Measurements from ENCODE around the gene FCHSD2.

Gene FCHSD2

DNA sequence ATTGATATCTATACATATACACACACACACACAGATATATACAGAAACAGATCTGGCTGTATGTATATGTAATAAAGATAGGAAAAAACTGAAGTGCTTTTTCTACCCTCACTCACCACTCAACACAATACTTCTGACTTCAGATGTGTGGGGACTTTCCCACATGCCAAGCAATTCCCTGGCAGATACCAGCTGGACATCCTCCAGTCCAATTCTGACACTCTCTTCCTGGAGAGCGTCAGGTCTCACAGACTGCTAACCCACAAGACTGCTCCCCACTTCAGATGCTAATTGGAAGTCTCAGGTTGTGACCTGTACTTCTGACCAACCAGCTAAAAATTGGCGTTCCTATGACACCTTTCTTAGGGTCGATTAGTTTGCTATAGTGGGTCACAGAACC lies 187.3 kb downstream of the FCHSD2 start:
- H3K23ac ChIP-seq (ENCODE audit: low read length) = no peak overlapping the region
- no peak for DNase-seq
- H3K4me3 ChIP-seq (ENCODE audit: low read length) = no peak overlapping the region
- no peak overlapping the region for H3K4ac ChIP-seq (ENCODE audit: low read depth, low read length)
- H3K18ac ChIP-seq (ENCODE audit: low read length) = no peak overlapping the region
- H3K27me3 ChIP-seq (ENCODE audit: insufficient read depth, low read length, poor library complexity) = no peaks in the 10 kb centered on the region
- no peak overlapping the region for H2BK15ac ChIP-seq (replicated peaks; ENCODE audit: low read depth)
- no peak overlapping the region for H2AK5ac ChIP-seq (ENCODE audit: low read length)
- no peaks in the 10 kb centered on the region for H3K79me2 ChIP-seq (ENCODE audit: control insufficient read depth, insufficient read depth, low read length)
- H3K4me2 ChIP-seq (ENCODE audit: low read length) = no peak overlapping the region
- H4K8ac ChIP-seq (ENCODE audit: low read depth, low read length) = no peak overlapping the region
- H3K79me1 ChIP-seq (ENCODE audit: low read length) = no peaks in the 10 kb centered on the region
- no peak overlapping the region for H4K5ac ChIP-seq (ENCODE audit: low read length)
- no peaks in the 10 kb centered on the region for H3K36me3 ChIP-seq (ENCODE audit: control insufficient read depth, insufficient read depth, low read length)
- peaks cover 3% of the 10 kb centered on the region for H3K4me1 ChIP-seq (ENCODE audit: control insufficient read depth, low read depth, low read length)
- H2BK120ac ChIP-seq (ENCODE audit: low read depth, low read length) = no peak overlapping the region
- no peak overlapping the region for H3K56ac ChIP-seq (ENCODE audit: low read length)
- no peak overlapping the region for H2BK5ac ChIP-seq (ENCODE audit: low read length)
- WGBS (ENCODE audit: extremely low coverage, insufficient coverage, low lambda C conversion rate) = no CpG with 5 or more reads among the region's 3 CpGs
- H3K9ac ChIP-seq (ENCODE audit: low read length) = no peak overlapping the region
- H3K27ac ChIP-seq (ENCODE audit: low read depth, low read length) = no peak overlapping the region

DNA sequence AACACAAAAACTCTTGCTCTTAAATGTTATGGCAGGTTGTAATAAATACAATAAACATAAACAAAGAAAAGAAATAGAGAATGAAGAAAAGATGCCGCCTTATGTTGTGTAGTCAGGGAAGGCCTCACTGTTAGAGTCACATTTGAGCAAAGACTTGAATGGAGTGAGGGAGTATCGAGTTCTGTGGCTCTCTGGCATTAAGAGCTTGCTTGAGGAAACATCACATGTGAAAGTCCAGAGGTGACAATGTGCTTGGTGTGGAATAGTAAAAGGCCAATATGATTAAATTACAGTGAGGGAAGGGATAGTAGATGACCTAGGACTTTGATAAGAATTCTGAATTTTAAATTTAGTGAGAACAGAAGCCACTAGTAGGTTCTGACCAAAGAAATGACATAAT lies 188.5 kb downstream of the FCHSD2 start:
- WGBS (ENCODE audit: extremely low coverage, insufficient coverage, low lambda C conversion rate) = no CpG with 5 or more reads among the region's 2 CpGs
- Histone ChIP-seq H4K5ac (ENCODE audit: low read length) (no peak overlapping the region), H3K4me3 (ENCODE audit: low read length) (no peak overlapping the region), H2AK5ac (ENCODE audit: low read length) (no peak overlapping the region), H2BK5ac (ENCODE audit: low read length) (no peak overlapping the region), H3K18ac (ENCODE audit: low read length) (no peak overlapping the region), H2BK15ac (replicated peaks; ENCODE audit: low read depth) (no peak overlapping the region), H3K79me2 (ENCODE audit: control insufficient read depth, insufficient read depth, low read length) (no peaks in the 10 kb centered on the region), H3K27ac (ENCODE audit: low read depth, low read length) (no peak overlapping the region), H3K79me1 (ENCODE audit: low read length) (no peaks in the 10 kb centered on the region), H3K4me1 (ENCODE audit: control insufficient read depth, low read depth, low read length) (peaks cover 3% of the 10 kb centered on the region), H3K4me2 (ENCODE audit: low read length) (no peak overlapping the region), H3K36me3 (ENCODE audit: control insufficient read depth, insufficient read depth, low read length) (no peaks in the 10 kb centered on the region), H3K4ac (ENCODE audit: low read depth, low read length) (no peak overlapping the region), H3K56ac (ENCODE audit: low read length) (no peak overlapping the region), H3K27me3 (ENCODE audit: insufficient read depth, low read length, poor library complexity) (no peaks in the 10 kb centered on the region), H2BK120ac (ENCODE audit: low read depth, low read length) (no peak overlapping the region), H4K8ac (ENCODE audit: low read depth, low read length) (no peak overlapping the region), H3K9ac (ENCODE audit: low read length) (no peak overlapping the region), H3K23ac (ENCODE audit: low read length) (no peak overlapping the region)
- DNase-seq = no peak

DNA sequence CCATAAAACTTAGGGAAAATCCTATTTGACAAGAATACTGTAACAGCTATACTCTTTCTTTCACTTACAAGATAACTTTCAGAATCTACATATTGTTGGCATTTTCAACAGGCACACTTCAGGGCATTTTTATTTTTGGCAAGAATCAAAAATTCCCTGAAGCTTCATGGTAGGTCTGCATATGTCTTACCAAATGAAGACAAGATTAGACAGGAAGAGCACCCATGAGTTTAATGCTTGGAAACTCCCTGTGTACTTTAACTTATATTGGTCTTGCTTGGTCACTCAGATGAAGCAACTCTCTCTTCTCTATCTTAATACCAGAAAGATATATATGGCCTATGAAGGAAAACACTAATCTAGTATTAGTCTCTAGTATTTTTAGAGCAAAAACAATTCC lies 190.2 kb downstream of the FCHSD2 start:
- no peak overlapping the region for H2BK15ac ChIP-seq (replicated peaks; ENCODE audit: low read depth)
- H3K18ac ChIP-seq (ENCODE audit: low read length) = no peak overlapping the region
- H2BK120ac ChIP-seq (ENCODE audit: low read depth, low read length) = no peak overlapping the region
- H3K4me2 ChIP-seq (ENCODE audit: low read length) = no peak overlapping the region
- no peaks in the 10 kb centered on the region for H3K36me3 ChIP-seq (ENCODE audit: control insufficient read depth, insufficient read depth, low read length)
- no peak for DNase-seq
- H3K27me3 ChIP-seq (ENCODE audit: insufficient read depth, low read length, poor library complexity) = no peaks in the 10 kb centered on the region
- H3K56ac ChIP-seq (ENCODE audit: low read length) = no peak overlapping the region
- H4K8ac ChIP-seq (ENCODE audit: low read depth, low read length) = no peak overlapping the region
- no peak overlapping the region for H4K5ac ChIP-seq (ENCODE audit: low read length)
- H3K4me3 ChIP-seq (ENCODE audit: low read length) = no peak overlapping the region
- H3K79me1 ChIP-seq (ENCODE audit: low read length) = no peaks in the 10 kb centered on the region
- H3K79me2 ChIP-seq (ENCODE audit: control insufficient read depth, insufficient read depth, low read length) = no peaks in the 10 kb centered on the region
- H3K23ac ChIP-seq (ENCODE audit: low read length) = no peak overlapping the region
- no peak overlapping the region for H2AK5ac ChIP-seq (ENCODE audit: low read length)
- H3K27ac ChIP-seq (ENCODE audit: low read depth, low read length) = no peak overlapping the region
- H3K4me1 ChIP-seq (ENCODE audit: control insufficient read depth, low read depth, low read length) = peaks cover 3% of the 10 kb centered on the region
- H2BK5ac ChIP-seq (ENCODE audit: low read length) = no peak overlapping the region
- no peak overlapping the region for H3K4ac ChIP-seq (ENCODE audit: low read depth, low read length)
- H3K9ac ChIP-seq (ENCODE audit: low read length) = no peak overlapping the region

DNA sequence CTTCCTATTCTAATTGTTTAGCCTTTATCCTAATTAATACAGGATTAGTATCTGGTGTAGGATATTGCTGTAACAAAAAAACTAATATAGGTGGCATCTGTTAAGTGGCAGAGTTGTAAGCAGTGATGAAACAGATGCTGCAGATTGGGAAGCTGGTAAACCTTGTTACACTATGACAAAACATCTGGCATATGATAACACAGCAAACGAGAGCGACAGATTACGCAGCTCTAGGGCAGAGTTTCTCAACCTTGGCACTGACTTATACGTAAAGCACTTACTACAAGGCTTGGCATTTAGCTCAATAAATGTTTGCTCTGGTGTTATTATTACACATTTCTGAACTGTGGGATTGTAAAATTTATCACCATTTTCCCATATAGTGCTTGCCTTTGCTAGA lies 190.9 kb downstream of the FCHSD2 start:
- Histone ChIP-seq H2BK15ac (replicated peaks; ENCODE audit: low read depth) (no peak overlapping the region), H3K27me3 (ENCODE audit: insufficient read depth, low read length, poor library complexity) (no peaks in the 10 kb centered on the region), H3K4me3 (ENCODE audit: low read length) (no peak overlapping the region), H3K27ac (ENCODE audit: low read depth, low read length) (no peak overlapping the region), H2BK120ac (ENCODE audit: low read depth, low read length) (no peak overlapping the region), H3K18ac (ENCODE audit: low read length) (no peak overlapping the region), H3K4ac (ENCODE audit: low read depth, low read length) (no peak overlapping the region), H3K36me3 (ENCODE audit: control insufficient read depth, insufficient read depth, low read length) (no peaks in the 10 kb centered on the region), H2AK5ac (ENCODE audit: low read length) (no peak overlapping the region), H3K9ac (ENCODE audit: low read length) (no peak overlapping the region), H3K79me2 (ENCODE audit: control insufficient read depth, insufficient read depth, low read length) (no peaks in the 10 kb centered on the region), H3K4me1 (ENCODE audit: control insufficient read depth, low read depth, low read length) (peaks cover 3% of the 10 kb centered on the region), H3K23ac (ENCODE audit: low read length) (no peak overlapping the region), H3K79me1 (ENCODE audit: low read length) (no peaks in the 10 kb centered on the region), H3K56ac (ENCODE audit: low read length) (peak overlapping the region; percentile 25), H4K8ac (ENCODE audit: low read depth, low read length) (no peak overlapping the region), H2BK5ac (ENCODE audit: low read length) (peak overlapping the region; percentile 14), H3K4me2 (ENCODE audit: low read length) (no peak overlapping the region), H4K5ac (ENCODE audit: low read length) (no peak overlapping the region)
- no CpG with 5 or more reads among the region's 4 CpGs for WGBS (ENCODE audit: extremely low coverage, insufficient coverage, low lambda C conversion rate)
- DNase-seq = no peak

DNA sequence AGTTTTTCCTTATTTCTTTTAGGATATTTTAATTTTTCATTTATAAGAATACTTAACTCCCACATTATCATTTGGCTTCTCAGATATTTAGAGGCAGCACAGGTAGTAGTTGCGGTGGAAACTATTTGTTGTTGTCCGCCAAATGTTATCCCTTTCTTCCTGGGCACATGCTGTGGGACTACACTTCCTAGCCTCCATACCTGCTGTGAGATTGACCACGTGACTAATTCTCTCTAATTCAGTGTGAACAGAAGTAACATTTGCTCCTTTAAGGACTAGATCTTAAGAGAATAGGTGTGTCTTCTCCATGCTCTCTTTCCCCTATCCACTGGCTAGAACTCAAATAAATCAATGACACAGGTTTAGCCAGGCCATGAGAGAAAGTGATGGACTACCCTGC lies 191.4 kb downstream of the FCHSD2 start:
- Histone ChIP-seq H3K9ac (ENCODE audit: low read length) (no peak overlapping the region), H4K8ac (ENCODE audit: low read depth, low read length) (no peak overlapping the region), H3K18ac (ENCODE audit: low read length) (peak overlapping the region; percentile 80), H2BK5ac (ENCODE audit: low read length) (no peak overlapping the region), H3K23ac (ENCODE audit: low read length) (no peak overlapping the region), H4K5ac (ENCODE audit: low read length) (no peak overlapping the region), H3K79me2 (ENCODE audit: control insufficient read depth, insufficient read depth, low read length) (no peaks in the 10 kb centered on the region), H3K56ac (ENCODE audit: low read length) (no peak overlapping the region), H2BK15ac (replicated peaks; ENCODE audit: low read depth) (no peak overlapping the region), H3K27me3 (ENCODE audit: insufficient read depth, low read length, poor library complexity) (no peaks in the 10 kb centered on the region), H3K27ac (ENCODE audit: low read depth, low read length) (no peak overlapping the region), H3K4me1 (ENCODE audit: control insufficient read depth, low read depth, low read length) (peaks cover 3% of the 10 kb centered on the region), H2BK120ac (ENCODE audit: low read depth, low read length) (no peak overlapping the region), H3K4me2 (ENCODE audit: low read length) (no peak overlapping the region), H2AK5ac (ENCODE audit: low read length) (no peak overlapping the region), H3K4ac (ENCODE audit: low read depth, low read length) (no peak overlapping the region), H3K36me3 (ENCODE audit: control insufficient read depth, insufficient read depth, low read length) (no peaks in the 10 kb centered on the region), H3K4me3 (ENCODE audit: low read length) (no peak overlapping the region), H3K79me1 (ENCODE audit: low read length) (no peaks in the 10 kb centered on the region)
- no CpG with 5 or more reads among the region's 3 CpGs for WGBS (ENCODE audit: extremely low coverage, insufficient coverage, low lambda C conversion rate)
- DNase-seq = peak; percentile 93

DNA sequence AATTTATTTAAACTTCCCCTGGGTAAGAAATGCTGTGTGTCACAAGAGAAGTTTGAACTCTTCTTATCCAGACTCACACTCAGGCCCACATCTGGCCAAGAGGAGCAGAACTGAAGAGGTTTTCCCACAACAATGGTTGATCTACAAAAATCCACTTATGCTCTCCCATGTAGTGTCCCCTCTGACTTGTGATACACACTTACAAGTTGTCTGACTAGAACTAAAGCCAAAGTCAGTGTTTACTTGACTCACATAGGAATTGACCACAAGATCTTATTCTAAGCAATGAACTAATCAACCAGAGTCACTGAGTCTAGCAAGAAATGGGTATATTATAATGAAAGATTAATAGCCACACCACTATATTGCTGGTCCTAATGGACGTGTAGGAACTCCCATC lies 194.9 kb downstream of the FCHSD2 start:
- H3K18ac ChIP-seq (ENCODE audit: low read length) = no peak overlapping the region
- no peak overlapping the region for H2AK5ac ChIP-seq (ENCODE audit: low read length)
- H3K36me3 ChIP-seq (ENCODE audit: control insufficient read depth, insufficient read depth, low read length) = no peaks in the 10 kb centered on the region
- no peak overlapping the region for H2BK5ac ChIP-seq (ENCODE audit: low read length)
- no peaks in the 10 kb centered on the region for H3K27me3 ChIP-seq (ENCODE audit: insufficient read depth, low read length, poor library complexity)
- no peak overlapping the region for H3K4me2 ChIP-seq (ENCODE audit: low read length)
- WGBS (ENCODE audit: extremely low coverage, insufficient coverage, low lambda C conversion rate) = no CpG with 5 or more reads among the region's 1 CpG
- H2BK15ac ChIP-seq (replicated peaks; ENCODE audit: low read depth) = no peak overlapping the region
- H2BK120ac ChIP-seq (ENCODE audit: low read depth, low read length) = peak overlapping the region; percentile 28
- no peak overlapping the region for H3K4me3 ChIP-seq (ENCODE audit: low read length)
- H3K23ac ChIP-seq (ENCODE audit: low read length) = no peak overlapping the region
- DNase-seq = no peak
- no peaks in the 10 kb centered on the region for H3K79me2 ChIP-seq (ENCODE audit: control insufficient read depth, insufficient read depth, low read length)
- H3K56ac ChIP-seq (ENCODE audit: low read length) = no peak overlapping the region
- no peak overlapping the region for H3K4ac ChIP-seq (ENCODE audit: low read depth, low read length)
- no peak overlapping the region for H4K5ac ChIP-seq (ENCODE audit: low read length)
- H3K79me1 ChIP-seq (ENCODE audit: low read length) = no peaks in the 10 kb centered on the region
- peaks cover 3% of the 10 kb centered on the region for H3K4me1 ChIP-seq (ENCODE audit: control insufficient read depth, low read depth, low read length)
- no peak overlapping the region for H4K8ac ChIP-seq (ENCODE audit: low read depth, low read length)
- H3K9ac ChIP-seq (ENCODE audit: low read length) = no peak overlapping the region
- no peak overlapping the region for H3K27ac ChIP-seq (ENCODE audit: low read depth, low read length)

Measured in mesendoderm (in vitro differentiated cells).